GM21825 (cell line): Measurements from ENCODE around the gene SLC35F4.

ENCODE experiments used
- ATAC-seq: cut with Tn5 transposase; IDR thresholded peaks from one replicate; pipeline ENCODE4 v1.9.1; 2021; ENCODE audit warnings: mild to moderate bottlenecking, moderate library complexity; ENCODE audit not compliant: unreplicated experiment

The SLC35F4 gene

DNA sequence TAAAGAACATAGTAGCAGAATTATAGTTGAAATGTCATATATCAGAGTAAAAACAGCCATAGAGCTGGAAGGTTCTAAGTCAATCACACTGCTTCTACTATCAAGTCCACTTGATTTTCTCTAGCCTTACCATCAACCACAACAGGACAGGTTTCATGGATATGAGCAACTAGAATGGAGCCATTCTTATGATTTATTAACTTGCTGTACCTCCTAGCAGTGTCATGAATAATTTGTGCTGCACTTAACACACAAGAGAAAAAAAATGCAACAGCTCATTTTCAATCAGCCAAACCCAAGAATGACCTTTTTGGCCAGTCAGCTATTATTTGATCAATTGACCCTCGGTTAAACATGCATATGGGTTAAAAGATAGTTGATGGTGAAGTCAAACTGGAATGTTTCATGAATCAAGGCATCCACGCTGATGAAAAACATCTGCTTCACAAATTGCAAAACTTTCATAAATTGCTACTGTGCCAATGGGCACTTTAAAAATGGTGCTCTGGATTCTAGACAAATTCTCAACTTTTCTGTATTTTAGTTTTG, 316.8 kb downstream of the SLC35F4 start:
- ATAC-seq: no peak

DNA sequence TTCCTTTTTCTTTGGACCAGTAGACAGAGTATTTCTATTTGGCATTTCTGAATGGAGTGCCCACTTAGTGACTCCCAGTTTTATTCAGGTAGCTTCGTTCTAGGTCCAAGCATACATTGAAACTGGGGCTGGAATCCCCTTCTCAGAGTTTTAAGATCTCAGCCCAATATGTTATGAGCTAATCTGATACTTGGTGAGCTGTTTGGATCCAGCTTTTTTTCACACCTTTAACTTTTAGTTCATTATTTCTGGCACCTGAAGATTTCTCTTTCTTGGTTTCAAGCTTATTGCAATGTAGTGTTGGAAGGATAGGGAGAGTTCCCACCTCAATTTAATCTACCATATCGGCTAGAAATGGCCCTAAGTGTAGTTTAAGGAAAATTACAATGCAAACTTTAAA, 318.8 kb downstream of the SLC35F4 start:
- ATAC-seq: no peak

DNA sequence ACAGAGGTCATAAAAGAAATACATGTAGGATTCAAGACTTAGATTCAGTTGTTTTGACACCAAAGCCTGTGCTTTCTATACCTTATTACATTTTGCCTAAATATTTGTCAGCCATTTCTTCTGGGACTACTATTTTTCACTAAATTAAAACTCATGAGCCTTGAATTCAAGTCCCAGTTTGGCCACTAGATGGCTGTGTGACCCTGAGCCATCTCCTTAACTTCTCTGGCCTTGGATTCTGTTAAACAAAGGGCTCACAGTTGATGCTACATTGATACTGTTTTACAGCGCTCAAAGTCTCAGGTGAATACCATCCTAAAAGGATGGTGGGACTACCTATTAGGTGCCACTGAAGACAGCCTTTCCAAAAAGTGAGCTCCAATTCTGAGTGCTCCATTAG, 332.7 kb downstream of the SLC35F4 start:
- no peak for ATAC-seq

DNA sequence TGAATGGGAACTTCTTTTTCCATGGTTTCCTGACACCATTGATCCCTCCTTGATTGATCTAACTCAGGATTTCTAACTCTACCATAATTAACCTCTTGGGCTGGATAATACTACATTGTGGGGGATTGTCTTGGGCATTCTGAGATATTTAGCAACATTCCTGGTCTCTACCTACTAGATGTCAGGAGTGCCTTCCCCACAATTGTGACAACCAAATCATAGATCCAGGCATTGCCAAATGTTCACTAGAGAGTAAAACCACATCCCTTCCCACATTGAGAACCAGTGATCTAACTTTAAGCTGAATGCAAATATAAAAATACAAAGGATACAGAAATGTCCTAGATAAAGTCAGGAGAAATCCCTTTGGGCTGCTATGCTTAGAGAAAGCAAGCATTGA, 335.3 kb downstream of the SLC35F4 start:
- ATAC-seq: no peak

DNA sequence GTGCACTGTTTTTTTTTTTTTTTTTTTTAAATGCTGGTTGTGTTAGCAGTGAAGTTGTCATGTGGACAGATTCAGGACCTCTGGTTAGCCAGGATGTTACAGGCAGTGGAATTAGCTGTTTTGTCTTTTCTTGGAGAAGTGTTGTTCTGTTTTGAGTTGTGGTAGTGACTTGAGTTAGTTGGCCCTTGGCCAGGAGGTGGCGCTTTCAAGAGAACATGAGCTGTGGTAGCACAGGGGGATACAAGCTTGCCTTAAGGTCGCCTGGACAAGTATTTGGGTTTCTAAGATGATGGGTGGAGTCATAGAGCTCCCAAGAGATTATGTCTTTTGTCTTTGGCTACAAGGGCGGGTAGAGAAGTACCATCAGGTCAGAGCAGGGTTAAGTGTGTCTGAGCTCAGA, 338.9 kb downstream of the SLC35F4 start:
- no peak for ATAC-seq

DNA sequence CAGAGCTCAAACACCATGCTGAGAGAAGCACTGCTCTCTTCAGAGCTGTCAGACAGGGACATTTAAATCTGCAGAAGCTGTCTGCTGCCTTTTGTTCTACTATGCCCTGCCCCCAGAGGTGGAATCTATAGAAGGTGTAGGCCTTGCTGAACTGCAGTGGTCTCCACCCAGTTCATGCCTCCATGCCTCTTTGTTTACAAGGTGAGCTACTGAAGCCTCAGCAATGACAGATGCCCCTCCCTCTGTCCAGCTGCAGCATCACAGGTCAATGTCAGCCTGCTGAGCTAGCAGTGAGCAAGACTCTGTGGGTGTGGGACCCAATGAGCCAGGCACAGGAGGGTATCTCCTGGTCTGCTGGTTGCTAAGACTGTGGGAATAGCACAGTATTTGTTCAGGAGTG, 346.8 kb downstream of the SLC35F4 start:
- no peak for ATAC-seq
